Type B pancreatic cell (in vitro differentiated cells): ENCODE results near the gene CCL18. TPM values are rescaled to one million over a fixed set of nuclear protein-coding genes. Genes with fewer than 3 reads are reported as not detected.
"Not testable (repeated sequence)": the region's sequence is repeated elsewhere in the genome, so short reads cannot be mapped to it uniquely, and the experiment has no call there.

Source experiments
- DNase-seq: peaks from one replicate; pipeline ENCODE4 v3.0.0; 2021; ENCODE audit warnings: mixed read lengths; ENCODE audit not compliant: unreplicated experiment; ENCODE audit errors: extremely low spot score
- H3K27ac Mint-ChIP-seq: 2 replicates; pipeline ENCODE4 v1.8.0; 2021; ENCODE audit warnings: mild to moderate bottlenecking, mixed read lengths
- H3K27me3 Mint-ChIP-seq: 2 replicates; pipeline ENCODE4 v1.8.0; 2021; ENCODE audit warnings: mixed read lengths
- H3K36me3 Mint-ChIP-seq: 2 replicates; pipeline ENCODE4 v1.8.0; 2021; ENCODE audit warnings: mixed read lengths
- H3K4me1 Mint-ChIP-seq: one replicate; pipeline ENCODE4 v1.8.0; 2021; ENCODE audit warnings: mixed read lengths; ENCODE audit not compliant: unreplicated experiment
- H3K4me3 Mint-ChIP-seq: 2 replicates; pipeline ENCODE4 v1.8.0; 2021; ENCODE audit warnings: mild to moderate bottlenecking, mixed read lengths
- H3K9me3 Mint-ChIP-seq: 2 replicates; pipeline ENCODE4 v1.8.0; 2021; ENCODE audit warnings: mixed read lengths
- total RNA-seq: library from RNA; stranded (reverse); gene quantifications from 2 replicates; pipeline ENCODE4 v1.2.1, GENCODE V29; 2021; ENCODE audit warnings: low replicate concordance
- TF ChIP-seq, protein P1 (sequence below): fragments of 200-600 bp; sonication (generic); conservative IDR thresholded peaks from 2 replicates; pipeline ENCODE4 v1.5.0; 2021; ENCODE audit warnings: antibody characterized with exemption, mild to moderate bottlenecking

Gene CCL18
- total RNA-seq, 1 donor from 2014 or later, result 0.60 TPM

DNA sequence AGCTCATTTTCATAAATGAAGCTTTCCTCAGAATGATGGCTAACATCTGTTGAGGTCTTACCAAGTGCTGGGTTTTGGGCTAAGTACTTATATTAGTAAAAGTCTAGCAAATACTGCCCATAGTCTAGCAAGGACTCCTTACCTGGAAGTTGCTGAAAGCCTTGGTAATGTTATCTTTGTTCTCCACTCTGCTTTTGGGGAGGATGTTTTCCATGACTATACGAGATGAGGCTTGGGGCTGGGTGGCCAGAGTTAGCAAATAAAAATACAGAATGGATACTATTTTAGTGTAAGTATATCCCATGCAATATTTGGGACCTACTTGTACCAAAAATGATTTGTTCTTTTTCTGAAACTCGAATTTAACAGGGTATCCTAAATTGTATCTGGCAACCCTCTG, 7.7 kb downstream of the CCL18 start:
- Mint-ChIP-seq H3K27me3 (peaks cover 9% of the 10 kb centered on the region), H3K4me3 (no peak overlapping the region), H3K27ac (no peak overlapping the region), H3K9me3 (no peaks in the 10 kb centered on the region), H3K36me3 (no peaks in the 10 kb centered on the region), H3K4me1 (no peaks in the 10 kb centered on the region)
- DNase-seq, result no peak
- TF ChIP-seq, protein P1, sequence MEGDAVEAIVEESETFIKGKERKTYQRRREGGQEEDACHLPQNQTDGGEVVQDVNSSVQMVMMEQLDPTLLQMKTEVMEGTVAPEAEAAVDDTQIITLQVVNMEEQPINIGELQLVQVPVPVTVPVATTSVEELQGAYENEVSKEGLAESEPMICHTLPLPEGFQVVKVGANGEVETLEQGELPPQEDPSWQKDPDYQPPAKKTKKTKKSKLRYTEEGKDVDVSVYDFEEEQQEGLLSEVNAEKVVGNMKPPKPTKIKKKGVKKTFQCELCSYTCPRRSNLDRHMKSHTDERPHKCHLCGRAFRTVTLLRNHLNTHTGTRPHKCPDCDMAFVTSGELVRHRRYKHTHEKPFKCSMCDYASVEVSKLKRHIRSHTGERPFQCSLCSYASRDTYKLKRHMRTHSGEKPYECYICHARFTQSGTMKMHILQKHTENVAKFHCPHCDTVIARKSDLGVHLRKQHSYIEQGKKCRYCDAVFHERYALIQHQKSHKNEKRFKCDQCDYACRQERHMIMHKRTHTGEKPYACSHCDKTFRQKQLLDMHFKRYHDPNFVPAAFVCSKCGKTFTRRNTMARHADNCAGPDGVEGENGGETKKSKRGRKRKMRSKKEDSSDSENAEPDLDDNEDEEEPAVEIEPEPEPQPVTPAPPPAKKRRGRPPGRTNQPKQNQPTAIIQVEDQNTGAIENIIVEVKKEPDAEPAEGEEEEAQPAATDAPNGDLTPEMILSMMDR, result no peak

DNA sequence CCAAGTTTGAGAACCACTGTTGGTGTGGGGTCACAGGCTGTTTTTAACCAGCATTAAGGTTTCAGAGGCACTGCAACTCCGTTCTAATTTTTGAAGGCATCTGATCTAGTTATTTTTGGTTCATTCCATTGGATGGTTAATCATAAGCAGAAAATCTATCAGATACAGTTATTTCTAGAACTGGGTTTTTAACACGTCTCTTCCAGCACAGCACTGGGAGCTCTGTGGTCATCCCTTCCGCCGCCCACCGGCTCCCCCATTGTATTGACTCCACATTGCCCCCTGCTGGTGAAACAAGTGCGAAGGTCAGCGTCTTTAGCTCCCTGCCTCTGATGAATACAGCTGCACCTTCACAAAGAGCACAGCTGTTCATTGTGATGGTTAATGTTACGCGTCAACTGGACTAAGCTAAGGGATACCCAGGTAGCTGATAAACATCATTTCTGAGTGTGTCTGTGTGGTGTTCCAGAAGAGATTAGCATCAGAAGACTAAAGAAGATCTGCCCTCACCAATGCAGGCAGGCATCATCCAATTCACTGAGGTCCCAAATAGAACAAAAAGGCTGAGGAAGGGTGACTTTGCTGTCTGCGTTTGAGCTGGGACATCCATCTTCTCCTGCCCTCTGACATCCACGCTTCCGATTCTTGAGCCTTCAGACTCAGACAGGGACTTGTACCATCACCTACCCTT, 8.5 kb downstream of the CCL18 start:
- no peak overlapping the region for H3K4me3 Mint-ChIP-seq
- no peak for DNase-seq
- no peaks in the 10 kb centered on the region for H3K36me3 Mint-ChIP-seq
- H3K4me1 Mint-ChIP-seq, result no peaks in the 10 kb centered on the region
- no peak overlapping the region for H3K27ac Mint-ChIP-seq
- TF ChIP-seq, protein P1, result peak; percentile 85
- peaks cover 9% of the 10 kb centered on the region for H3K27me3 Mint-ChIP-seq
- H3K9me3 Mint-ChIP-seq, result no peaks in the 10 kb centered on the region

DNA sequence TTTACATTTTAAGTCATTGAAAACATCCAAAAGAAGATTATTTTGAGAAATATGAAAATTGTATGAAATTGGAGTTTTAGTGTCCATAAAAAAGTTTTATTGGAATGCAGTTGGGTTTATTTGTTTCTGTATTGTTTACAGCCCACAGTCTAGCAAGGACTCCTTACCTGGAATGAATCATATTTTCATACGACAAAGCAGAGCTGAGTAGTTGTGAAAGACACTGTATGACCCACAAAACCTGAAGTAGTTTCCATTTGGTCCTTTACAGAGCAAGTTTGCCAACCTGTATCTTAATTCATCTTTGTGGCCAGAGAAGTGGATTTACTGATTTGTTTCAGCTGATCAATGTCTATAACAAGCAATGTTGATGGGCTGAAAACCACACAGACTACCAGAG, 10.3 kb downstream of the CCL18 start:
- no peaks in the 10 kb centered on the region for H3K36me3 Mint-ChIP-seq
- no peak overlapping the region for H3K27ac Mint-ChIP-seq
- H3K4me3 Mint-ChIP-seq, result no peak overlapping the region
- TF ChIP-seq, protein P1, result no peak
- DNase-seq, result no peak
- peaks cover 12% of the 10 kb centered on the region for H3K27me3 Mint-ChIP-seq
- no peaks in the 10 kb centered on the region for H3K9me3 Mint-ChIP-seq
- no peaks in the 10 kb centered on the region for H3K4me1 Mint-ChIP-seq

DNA sequence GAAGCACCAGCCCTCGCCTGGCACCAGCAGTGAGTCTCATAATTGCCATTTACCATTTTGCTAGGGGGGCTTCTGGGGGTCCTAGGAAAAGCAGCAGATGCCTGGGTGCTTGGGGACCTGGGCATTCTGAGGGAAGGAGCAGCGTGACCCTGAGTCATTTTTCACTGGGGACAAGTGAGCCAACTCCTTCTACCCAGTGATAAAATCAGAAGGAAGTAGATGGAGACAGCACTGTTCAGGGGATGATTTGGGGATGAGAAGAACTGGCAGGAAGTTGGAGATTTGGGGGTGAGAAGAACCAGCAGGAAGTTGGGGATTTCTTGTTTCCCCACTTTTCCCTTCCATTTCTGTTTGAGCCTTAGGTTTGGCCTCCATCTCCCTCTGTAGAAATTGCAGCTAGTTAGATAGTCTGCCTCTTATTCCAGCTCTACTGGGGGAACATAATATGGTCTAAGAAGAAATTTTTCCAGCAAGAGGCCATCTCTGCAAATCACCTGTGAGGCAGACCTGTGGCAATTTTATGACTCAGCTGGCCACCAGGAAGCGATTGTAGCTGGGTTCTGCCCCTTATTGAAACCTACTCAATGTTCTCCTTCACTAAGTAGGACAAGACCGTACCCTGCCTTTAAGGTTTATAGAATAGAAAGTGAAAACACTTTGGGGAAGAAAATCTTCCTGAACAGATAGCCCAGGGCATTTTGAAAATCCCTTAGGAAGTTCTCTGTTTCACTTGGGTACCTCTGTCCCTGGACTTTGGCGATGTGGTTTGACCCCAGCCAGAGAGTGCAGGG, 17.8 kb downstream of the CCL18 start:
- not testable (repeated sequence) for H3K36me3 Mint-ChIP-seq, H3K9me3 Mint-ChIP-seq, H3K27me3 Mint-ChIP-seq, H3K4me3 Mint-ChIP-seq, H3K27ac Mint-ChIP-seq, H3K4me1 Mint-ChIP-seq, DNase-seq

DNA sequence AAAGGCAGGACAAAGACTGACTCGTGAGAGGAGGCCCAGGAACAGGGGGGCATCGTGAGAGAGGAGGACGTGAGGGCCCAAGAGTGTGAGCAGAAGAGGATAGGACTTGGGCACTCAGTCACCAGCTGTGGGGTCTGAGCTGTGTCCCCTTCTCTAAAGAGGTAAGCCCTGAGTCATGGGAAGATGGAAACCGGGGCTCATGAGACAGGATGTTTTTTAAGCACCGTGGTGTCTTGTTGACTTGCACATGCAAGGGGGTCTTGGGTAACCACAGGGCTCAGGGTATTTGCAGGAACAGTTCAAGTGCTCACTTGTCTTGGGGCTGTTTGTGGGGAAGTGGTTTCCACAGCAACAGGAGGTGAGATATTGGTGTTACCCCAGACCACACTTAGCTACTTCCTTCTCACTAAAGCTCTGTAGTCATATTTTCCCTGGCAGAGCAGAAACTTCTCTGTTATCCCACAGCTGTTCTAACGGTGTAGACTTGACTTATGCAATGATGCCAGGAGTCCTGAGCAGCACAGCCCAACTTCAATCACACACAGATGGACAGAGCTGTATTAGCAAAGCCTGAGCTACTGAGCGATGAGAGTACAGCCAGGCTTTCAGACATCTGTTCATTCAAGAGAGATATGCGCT, 18.5 kb downstream of the CCL18 start:
- not testable (repeated sequence) for H3K9me3 Mint-ChIP-seq, DNase-seq, H3K4me3 Mint-ChIP-seq, H3K36me3 Mint-ChIP-seq, H3K27ac Mint-ChIP-seq, H3K27me3 Mint-ChIP-seq, H3K4me1 Mint-ChIP-seq

DNA sequence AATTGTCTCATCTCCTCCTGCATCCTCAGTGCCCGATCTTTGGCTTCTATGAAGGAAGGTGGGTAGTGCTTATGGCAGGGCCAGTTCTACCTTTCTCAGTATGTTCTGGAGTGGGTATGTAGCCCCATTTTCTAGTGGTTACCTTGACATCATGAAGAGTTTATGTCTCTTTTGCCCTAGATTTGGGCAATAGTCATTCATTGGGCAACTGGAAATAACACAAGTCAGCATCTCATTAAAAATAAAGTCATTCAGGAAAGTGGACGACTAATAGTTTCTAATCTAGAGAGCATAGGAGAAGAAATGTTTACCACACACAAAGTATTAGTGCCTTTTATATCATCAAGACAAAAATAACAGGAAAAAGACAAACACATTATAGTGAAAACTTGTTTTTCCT, 19.6 kb downstream of the CCL18 start:
- not testable (repeated sequence) for H3K4me1 Mint-ChIP-seq, H3K36me3 Mint-ChIP-seq, H3K27ac Mint-ChIP-seq, DNase-seq, H3K27me3 Mint-ChIP-seq, H3K9me3 Mint-ChIP-seq, H3K4me3 Mint-ChIP-seq

DNA sequence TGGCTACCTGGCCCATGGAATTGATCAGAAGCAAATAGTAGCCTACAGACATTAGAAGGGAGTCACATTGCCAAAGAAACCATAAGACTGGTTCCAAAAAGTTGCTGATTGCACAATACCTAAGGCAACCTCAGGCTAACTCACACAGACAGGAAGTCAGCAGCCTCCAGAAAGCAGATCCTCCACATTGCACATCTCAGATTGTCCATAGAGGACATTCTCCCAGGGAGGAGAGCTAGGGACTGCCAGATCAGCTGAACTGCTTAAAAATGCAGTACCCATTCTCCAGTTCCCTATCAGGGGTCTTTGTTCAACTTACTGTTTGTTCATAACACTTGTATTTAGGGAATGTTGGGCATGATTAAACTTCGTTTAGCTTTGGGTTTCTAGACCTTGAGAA, 21.7 kb downstream of the CCL18 start:
- no peaks in the 10 kb centered on the region for H3K36me3 Mint-ChIP-seq
- H3K27me3 Mint-ChIP-seq, result peaks cover 11% of the 10 kb centered on the region
- no peaks in the 10 kb centered on the region for H3K9me3 Mint-ChIP-seq
- no peak for DNase-seq
- H3K27ac Mint-ChIP-seq, result no peak overlapping the region
- TF ChIP-seq, protein P1, result no peak
- H3K4me1 Mint-ChIP-seq, result no peaks in the 10 kb centered on the region
- H3K4me3 Mint-ChIP-seq, result no peak overlapping the region
